HT-29 (cell line): ENCODE results near the gene NECTIN1. TPM values are rescaled to one million over a fixed set of nuclear protein-coding genes. Genes with fewer than 3 reads are reported as not detected.

ENCODE experiments used
- DNase-seq: peaks from one replicate; pipeline ENCODE4 v3.0.0-alpha.2; 2015; ENCODE audit warnings: low spot score
- total RNA-seq: library from RNA; depleted of rRNA; stranded (reverse); fragments of >200 nt; shearing (Covaris generic); gene quantifications from 2 replicates; pipeline ENCODE4 v1.2.3, GENCODE V29; 2014

Gene NECTIN1
- total RNA-seq, 1 experiment from 2014 or later: 46.5 TPM

- DNase-seq: no peak
Measured at GRCh38 chr11:119643212-119643875, 85.7 kb downstream of the NECTIN1 start.

- DNase-seq: peak; percentile 56
Measured at GRCh38 chr11:119641983-119642745, 86.8 kb downstream of the NECTIN1 start.

- DNase-seq: no peak
Measured at GRCh38 chr11:119640541-119640940, 88.5 kb downstream of the NECTIN1 start.

- DNase-seq: no peak
Measured at GRCh38 chr11:119639642-119640205, 89.3 kb downstream of the NECTIN1 start.

- no peak for DNase-seq
Measured at GRCh38 chr11:119638851-119639250, 90.1 kb downstream of the NECTIN1 start.

GRCh38 chr11:119637481-119637880, 91.5 kb downstream of the NECTIN1 start:
- no peak for DNase-seq

GRCh38 chr11:119635776-119636175, 93.2 kb downstream of the NECTIN1 start:
- no peak for DNase-seq

- DNase-seq: no peak
Measured at GRCh38 chr11:119635041-119635740, 93.8 kb downstream of the NECTIN1 start.

GRCh38 chr11:119634301-119634700, 94.7 kb downstream of the NECTIN1 start:
- no peak for DNase-seq

- DNase-seq: no peak
Measured at GRCh38 chr11:119629834-119630624, 99.0 kb downstream of the NECTIN1 start.

GRCh38 chr11:119629085-119629484, 99.9 kb downstream of the NECTIN1 start:
- no peak for DNase-seq

GRCh38 chr11:119627286-119627685, 101.7 kb downstream of the NECTIN1 start:
- DNase-seq: no peak

GRCh38 chr11:119626871-119627270, 102.1 kb downstream of the NECTIN1 start:
- no peak for DNase-seq

GRCh38 chr11:119626197-119626841, 102.7 kb downstream of the NECTIN1 start:
- no peak for DNase-seq

GRCh38 chr11:119625206-119625978, 103.6 kb downstream of the NECTIN1 start:
- no peak for DNase-seq

- no peak for DNase-seq
Measured at GRCh38 chr11:119624629-119625028, 104.4 kb downstream of the NECTIN1 start.

GRCh38 chr11:119624102-119624615, 104.8 kb downstream of the NECTIN1 start:
- no peak for DNase-seq

- no peak for DNase-seq
Measured at GRCh38 chr11:119623682-119624081, 105.3 kb downstream of the NECTIN1 start.

GRCh38 chr11:119622454-119623143, 106.4 kb downstream of the NECTIN1 start:
- DNase-seq: no peak
